HK-2 (cell line): ENCODE data around the gene GRAMD1B.
"Not testable (repeated sequence)": the region's sequence is repeated elsewhere in the genome, so short reads cannot be mapped to it uniquely, and the experiment has no call there.

ENCODE experiments used
- DNase-seq: peaks from one replicate; pipeline ENCODE4 v3.0.0-alpha.2; 2018; ENCODE audit not compliant: unreplicated experiment

The GRAMD1B gene

GRCh38 chr11:123568367-123568870 is 138.3 kb downstream of the GRAMD1B start:
- DNase-seq: no peak

GRCh38 chr11:123569393-123569792 is 139.3 kb downstream of the GRAMD1B start:
- DNase-seq: no peak

GRCh38 chr11:123570939-123571580 is 141.0 kb downstream of the GRAMD1B start:
- no peak for DNase-seq

GRCh38 chr11:123572791-123573190 is 142.7 kb downstream of the GRAMD1B start:
- not testable (repeated sequence) for DNase-seq

- no peak for DNase-seq
These were observed 143.2 kb downstream of the GRAMD1B start for GRCh38 chr11:123573286-123573685.

- no peak for DNase-seq
These were observed 145.4 kb downstream of the GRAMD1B start for GRCh38 chr11:123575441-123575840.

- no peak for DNase-seq
These were observed 146.0 kb downstream of the GRAMD1B start for GRCh38 chr11:123576082-123576481.

GRCh38 chr11:123576501-123576900 is 146.4 kb downstream of the GRAMD1B start:
- no peak for DNase-seq

- peak; percentile 46 for DNase-seq
These were observed 147.1 kb downstream of the GRAMD1B start for GRCh38 chr11:123577081-123577598.

- no peak for DNase-seq
These were observed 148.9 kb downstream of the GRAMD1B start for GRCh38 chr11:123578778-123579481.

GRCh38 chr11:123579482-123579812 is 149.4 kb downstream of the GRAMD1B start:
- no peak for DNase-seq

- DNase-seq: no peak
These were observed 150.1 kb downstream of the GRAMD1B start for GRCh38 chr11:123580137-123580536.

- peak; percentile 59 for DNase-seq
These were observed 150.6 kb downstream of the GRAMD1B start for GRCh38 chr11:123580557-123581275.

GRCh38 chr11:123581651-123582399 is 151.8 kb downstream of the GRAMD1B start:
- DNase-seq: no peak

GRCh38 chr11:123582992-123583504 is 153.0 kb downstream of the GRAMD1B start:
- no peak for DNase-seq

GRCh38 chr11:123584186-123584585 is 154.1 kb downstream of the GRAMD1B start:
- no peak for DNase-seq

- no peak for DNase-seq
These were observed 154.7 kb downstream of the GRAMD1B start for GRCh38 chr11:123584737-123585136.

- no peak for DNase-seq
These were observed 155.1 kb downstream of the GRAMD1B start for GRCh38 chr11:123585206-123585605.

GRCh38 chr11:123585706-123586105 is 155.6 kb downstream of the GRAMD1B start:
- DNase-seq: no peak

- no peak for DNase-seq
These were observed 156.5 kb downstream of the GRAMD1B start for GRCh38 chr11:123586568-123586967.

GRCh38 chr11:123587044-123587443 is 157.0 kb downstream of the GRAMD1B start:
- no peak for DNase-seq

- no peak for DNase-seq
These were observed 157.5 kb downstream of the GRAMD1B start for GRCh38 chr11:123587559-123587958.
